Ishikawa (cell line): ENCODE measurements around the gene LRRC1.

ENCODE experiments used
- CEBPB ChIP-seq: IDR thresholded peaks from 2 replicates; pipeline ENCODE4 v1.6.1; 2012
- CREB1 ChIP-seq: IDR thresholded peaks from 2 replicates; pipeline ENCODE4 v1.6.1; 2012; ENCODE audit warnings: low read depth
- EGR1 ChIP-seq: IDR thresholded peaks from 2 replicates; pipeline ENCODE4 v1.6.1; 2012
- EP300 ChIP-seq: IDR thresholded peaks from 2 replicates; pipeline ENCODE4 v1.6.1; 2012; ENCODE audit warnings: borderline replicate concordance
- FOXM1 ChIP-seq: IDR thresholded peaks from 2 replicates; pipeline ENCODE4 v1.6.1; 2012; ENCODE audit warnings: low read depth, borderline replicate concordance
- NFIC ChIP-seq: IDR thresholded peaks from 2 replicates; pipeline ENCODE4 v1.6.1; 2012
- RAD21 ChIP-seq: IDR thresholded peaks from 2 replicates; pipeline ENCODE4 v1.6.1; 2012; ENCODE audit warnings: low read depth
- REST ChIP-seq: IDR thresholded peaks from 2 replicates; pipeline ENCODE4 v1.6.1; 2012; ENCODE audit warnings: low read depth, mild to moderate bottlenecking
- TAF1 ChIP-seq: IDR thresholded peaks from 2 replicates; pipeline ENCODE4 v1.6.1; 2012; ENCODE audit warnings: low read depth, mild to moderate bottlenecking
- TCF12 ChIP-seq: IDR thresholded peaks from 2 replicates; pipeline ENCODE4 v1.6.1; 2012; ENCODE audit warnings: low read depth
- TEAD4 ChIP-seq: IDR thresholded peaks from 2 replicates; pipeline ENCODE4 v1.6.1; 2012
- YY1 ChIP-seq: IDR thresholded peaks from 2 replicates; pipeline ENCODE4 v1.6.1; 2012; ENCODE audit warnings: low read depth
- ZBTB7A ChIP-seq: IDR thresholded peaks from 2 replicates; pipeline ENCODE4 v1.6.1; 2012; ENCODE audit warnings: low read depth
- TF ChIP-seq, protein P1 (sequence below): IDR thresholded peaks from 2 replicates; pipeline ENCODE4 v1.6.1; 2012
- TF ChIP-seq, protein P2 (sequence below): IDR thresholded peaks from 2 replicates; pipeline ENCODE4 v1.6.1; 2012

Gene LRRC1

GRCh38 chr6:53845280-53846195 is 50.7 kb downstream of the LRRC1 start:
- TF ChIP-seq TCF12, result no peak
- no peak for TF ChIP-seq EGR1
- TF ChIP-seq, protein P1, sequence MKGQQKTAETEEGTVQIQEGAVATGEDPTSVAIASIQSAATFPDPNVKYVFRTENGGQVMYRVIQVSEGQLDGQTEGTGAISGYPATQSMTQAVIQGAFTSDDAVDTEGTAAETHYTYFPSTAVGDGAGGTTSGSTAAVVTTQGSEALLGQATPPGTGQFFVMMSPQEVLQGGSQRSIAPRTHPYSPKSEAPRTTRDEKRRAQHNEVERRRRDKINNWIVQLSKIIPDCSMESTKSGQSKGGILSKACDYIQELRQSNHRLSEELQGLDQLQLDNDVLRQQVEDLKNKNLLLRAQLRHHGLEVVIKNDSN, result no peak
- TF ChIP-seq RAD21, result no peak
- TF ChIP-seq FOXM1, result no peak
- TF ChIP-seq, protein P2, sequence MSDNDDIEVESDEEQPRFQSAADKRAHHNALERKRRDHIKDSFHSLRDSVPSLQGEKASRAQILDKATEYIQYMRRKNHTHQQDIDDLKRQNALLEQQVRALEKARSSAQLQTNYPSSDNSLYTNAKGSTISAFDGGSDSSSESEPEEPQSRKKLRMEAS, result no peak
- no peak for TF ChIP-seq ZBTB7A
- TF ChIP-seq TEAD4, result no peak
- no peak for TF ChIP-seq EP300

- no peak for TF ChIP-seq TCF12
- no peak for TF ChIP-seq CREB1
- no peak for TF ChIP-seq NFIC
- no peak for TF ChIP-seq REST
- TF ChIP-seq TAF1, result no peak
- TF ChIP-seq RAD21, result no peak
- TF ChIP-seq FOXM1, result no peak
Observed at GRCh38 chr6:53846250-53846649, 51.4 kb downstream of the LRRC1 start.

DNA sequence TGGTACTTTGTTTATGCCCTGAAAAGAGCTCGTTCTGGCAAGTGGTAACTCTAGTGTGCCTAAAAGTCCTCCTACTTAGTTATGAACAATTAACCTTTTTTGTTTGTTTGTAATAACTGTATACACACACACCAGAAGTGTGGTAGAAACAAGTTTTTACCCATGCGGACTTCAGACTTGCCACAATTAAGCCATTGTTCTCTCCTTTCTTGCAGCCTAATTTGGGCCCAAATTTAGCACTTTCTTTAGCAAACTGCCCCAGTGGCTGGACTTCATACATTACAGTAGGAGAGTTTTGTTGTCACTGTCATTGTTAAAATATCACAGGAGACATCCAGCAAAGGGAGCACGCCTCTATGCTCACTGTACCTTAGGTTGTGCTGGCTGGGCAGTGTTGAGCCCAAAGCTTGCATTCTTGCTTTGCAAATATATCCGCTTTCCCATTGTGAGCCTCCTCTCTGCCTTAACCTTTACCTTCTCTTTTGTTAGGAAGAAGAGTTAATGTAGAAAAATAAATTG is 53.0 kb downstream of the LRRC1 start:
- no peak for TF ChIP-seq TAF1

GRCh38 chr6:53850527-53850926 is 55.7 kb downstream of the LRRC1 start:
- TF ChIP-seq TAF1 (no peak), FOXM1 (no peak), YY1 (no peak), EP300 (no peak), TCF12 (no peak), NFIC (no peak), CREB1 (no peak), RAD21 (no peak), ZBTB7A (no peak), EGR1 (no peak), CEBPB (no peak), REST (no peak), TEAD4 (no peak)
- TF ChIP-seq, protein P1, result no peak
- TF ChIP-seq, protein P2, result no peak

- TF ChIP-seq, protein P1, result no peak
- no peak for TF ChIP-seq FOXM1
- TF ChIP-seq, protein P2, result no peak
Observed at GRCh38 chr6:53851561-53851960, 56.8 kb downstream of the LRRC1 start.

DNA sequence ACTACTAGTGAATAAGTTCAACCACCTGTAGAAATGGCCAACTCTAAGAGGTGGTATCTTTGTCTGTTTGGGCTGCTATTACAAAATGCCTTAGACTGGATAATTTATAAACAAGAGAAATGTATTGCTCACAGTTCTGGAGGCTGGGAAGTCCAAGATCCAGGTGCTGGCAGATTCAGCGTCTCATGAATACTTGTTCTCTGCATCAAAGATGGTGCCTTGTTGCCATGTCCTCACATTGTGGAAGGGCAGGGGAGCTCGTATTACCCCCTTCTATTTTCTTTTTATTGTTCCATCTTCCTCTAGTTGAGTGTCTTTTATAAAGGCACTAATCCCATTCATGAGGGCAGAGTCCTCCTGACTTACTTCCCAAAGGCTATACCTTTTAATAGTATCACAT is 58.0 kb downstream of the LRRC1 start:
- TF ChIP-seq TEAD4, result no peak
- TF ChIP-seq NFIC, result no peak
- TF ChIP-seq, protein P1, result no peak
- no peak for TF ChIP-seq FOXM1
- TF ChIP-seq, protein P2, result no peak
- no peak for TF ChIP-seq CEBPB
- TF ChIP-seq CREB1, result no peak
- TF ChIP-seq ZBTB7A, result no peak
- TF ChIP-seq TCF12, result no peak
- no peak for TF ChIP-seq EGR1
- TF ChIP-seq TAF1, result no peak
- no peak for TF ChIP-seq YY1
- no peak for TF ChIP-seq EP300
- no peak for TF ChIP-seq REST
